ENCODE results near the gene CLRN3. TPM values are rescaled to one million over a fixed set of nuclear protein-coding genes. Genes with fewer than 3 reads are reported as not detected.

Gene CLRN3
- polyA plus RNA-seq, 1 donor from 2014 or later, result not detected

GRCh38 chr10:127916826-127917225, 24.1 kb upstream of the CLRN3 start:
- H3K9ac ChIP-seq (ENCODE audit: low read length), result no peak overlapping the region
- no peaks in the 10 kb centered on the region for H4K20me1 ChIP-seq (ENCODE audit: insufficient read depth)
- TF ChIP-seq SMC3 (conservative IDR thresholded peaks at IDR 0.05; ENCODE audit: poor library complexity) (no peak), MXI1 (conservative IDR thresholded peaks at IDR 0.05; ENCODE audit: poor library complexity, severe bottlenecking) (no peak), EZH2 (IDR thresholded peaks at IDR 0.05; ENCODE audit: borderline replicate concordance, insufficient read depth, low read length, poor library complexity, severe bottlenecking) (no peak)
- no peaks in the 10 kb centered on the region for H3K9me2 ChIP-seq (ENCODE audit: insufficient read depth, low read length)
- H2AFZ ChIP-seq (ENCODE audit: low read depth, low read length), result no peak overlapping the region
- no peaks in the 10 kb centered on the region for H3F3A ChIP-seq (ENCODE audit: insufficient read depth, low read length, poor library complexity, severe bottlenecking)
- H3K4me3 ChIP-seq (ENCODE audit: low read length), result no peak overlapping the region
- no peaks in the 10 kb centered on the region for H3K9me3 ChIP-seq (ENCODE audit: low read length)
- H3K27ac ChIP-seq (ENCODE audit: low read length), result no peak overlapping the region
- H3K79me2 ChIP-seq (replicated peaks; ENCODE audit: insufficient read depth, low read length), result no peaks in the 10 kb centered on the region
- no peaks in the 10 kb centered on the region for H3K27me3 ChIP-seq (ENCODE audit: insufficient read depth, low read depth, low read length)
- H3K4me2 ChIP-seq (ENCODE audit: low read length), result no peak overlapping the region
- H3K36me3 ChIP-seq (ENCODE audit: insufficient read depth, low read length), result no peaks in the 10 kb centered on the region

GRCh38 chr10:127915324-127915723, 22.6 kb upstream of the CLRN3 start:
- H3K4me3 ChIP-seq (ENCODE audit: low read length), result no peak overlapping the region
- H2AFZ ChIP-seq (ENCODE audit: low read depth, low read length), result no peak overlapping the region
- H3K79me2 ChIP-seq (replicated peaks; ENCODE audit: insufficient read depth, low read length), result no peaks in the 10 kb centered on the region
- no peaks in the 10 kb centered on the region for H3F3A ChIP-seq (ENCODE audit: insufficient read depth, low read length, poor library complexity, severe bottlenecking)
- H3K4me2 ChIP-seq (ENCODE audit: low read length), result no peak overlapping the region
- no peaks in the 10 kb centered on the region for H3K9me3 ChIP-seq (ENCODE audit: low read length)
- H4K20me1 ChIP-seq (ENCODE audit: insufficient read depth), result no peaks in the 10 kb centered on the region
- no peaks in the 10 kb centered on the region for H3K27me3 ChIP-seq (ENCODE audit: insufficient read depth, low read depth, low read length)
- H3K9me2 ChIP-seq (ENCODE audit: insufficient read depth, low read length), result no peaks in the 10 kb centered on the region
- H3K27ac ChIP-seq (ENCODE audit: low read length), result no peak overlapping the region
- no peaks in the 10 kb centered on the region for H3K36me3 ChIP-seq (ENCODE audit: insufficient read depth, low read length)
- H3K9ac ChIP-seq (ENCODE audit: low read length), result no peak overlapping the region
- no peak for TF ChIP-seq EP300 (conservative IDR thresholded peaks at IDR 0.05; ENCODE audit: poor library complexity, severe bottlenecking)
- TF ChIP-seq POLR2AphosphoS5 (IDR thresholded peaks at IDR 0.05), result no peak
- no peak for TF ChIP-seq CTCF (IDR thresholded peaks at IDR 0.05; ENCODE audit: poor library complexity, severe bottlenecking)
- TF ChIP-seq SMC3 (conservative IDR thresholded peaks at IDR 0.05; ENCODE audit: poor library complexity), result no peak
- TF ChIP-seq EZH2 (IDR thresholded peaks at IDR 0.05; ENCODE audit: borderline replicate concordance, insufficient read depth, low read length, poor library complexity, severe bottlenecking), result no peak
- TF ChIP-seq RAD21 (conservative IDR thresholded peaks at IDR 0.05), result no peak
- TF ChIP-seq REST (IDR thresholded peaks at IDR 0.05; ENCODE audit: borderline replicate concordance), result no peak
- TF ChIP-seq MXI1 (conservative IDR thresholded peaks at IDR 0.05; ENCODE audit: poor library complexity, severe bottlenecking), result no peak
- no peak for TF ChIP-seq TAF1 (IDR thresholded peaks at IDR 0.05; ENCODE audit: low read depth)
